Gastroesophageal sphincter (tissue), 3 donors: ENCODE measurements around the gene MOCS3.

Source experiments
- POLR2A ChIP-seq, 2 donors: fragments of 450-650 bp; IDR thresholded peaks; one replicate each; pipeline ENCODE4 v1.6.1; 2017; ENCODE audit warnings: antibody characterized with exemption in 2 of 2, mild to moderate bottlenecking in 2 of 2, moderate library complexity in 1 of 2
- POLR2AphosphoS5 ChIP-seq: sonication (generic); formaldehyde crosslinking; IDR thresholded peaks from one replicate; pipeline ENCODE4 v1.6.1; 2017; ENCODE audit warnings: antibody characterized with exemption
- TF ChIP-seq, protein P1 (sequence below), 4 experiments: fragments of 200-600 bp in 2 of 4; fragments of 450-650 bp in 2 of 4; sonication (generic) in 1 of 4; IDR thresholded peaks; one replicate each; pipeline ENCODE4 v1.5.1; 2017 to 2019; ENCODE audit warnings: antibody characterized with exemption in 4 of 4, mild to moderate bottlenecking in 2 of 4, moderate library complexity in 2 of 4

DNA sequence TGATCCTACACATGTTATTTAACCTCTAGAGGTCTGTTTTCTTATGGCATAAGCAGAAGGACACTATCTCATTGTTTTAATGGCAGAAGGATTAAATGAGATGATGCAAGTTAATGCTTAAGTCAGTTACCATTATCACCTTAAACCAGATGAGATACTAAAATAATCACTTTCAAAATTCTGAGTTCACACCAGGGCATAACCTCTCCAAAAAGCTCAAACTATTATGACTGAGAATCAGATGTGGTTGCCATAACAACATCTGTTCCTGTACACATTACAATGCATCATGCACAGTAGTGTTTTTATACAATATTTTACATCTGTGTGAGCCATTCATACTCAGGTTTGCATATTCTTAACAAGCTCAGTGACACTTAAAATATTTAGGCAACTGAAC is 37.6 kb upstream of the MOCS3 start:
- no peak for TF ChIP-seq POLR2AphosphoS5
- TF ChIP-seq, protein P1, sequence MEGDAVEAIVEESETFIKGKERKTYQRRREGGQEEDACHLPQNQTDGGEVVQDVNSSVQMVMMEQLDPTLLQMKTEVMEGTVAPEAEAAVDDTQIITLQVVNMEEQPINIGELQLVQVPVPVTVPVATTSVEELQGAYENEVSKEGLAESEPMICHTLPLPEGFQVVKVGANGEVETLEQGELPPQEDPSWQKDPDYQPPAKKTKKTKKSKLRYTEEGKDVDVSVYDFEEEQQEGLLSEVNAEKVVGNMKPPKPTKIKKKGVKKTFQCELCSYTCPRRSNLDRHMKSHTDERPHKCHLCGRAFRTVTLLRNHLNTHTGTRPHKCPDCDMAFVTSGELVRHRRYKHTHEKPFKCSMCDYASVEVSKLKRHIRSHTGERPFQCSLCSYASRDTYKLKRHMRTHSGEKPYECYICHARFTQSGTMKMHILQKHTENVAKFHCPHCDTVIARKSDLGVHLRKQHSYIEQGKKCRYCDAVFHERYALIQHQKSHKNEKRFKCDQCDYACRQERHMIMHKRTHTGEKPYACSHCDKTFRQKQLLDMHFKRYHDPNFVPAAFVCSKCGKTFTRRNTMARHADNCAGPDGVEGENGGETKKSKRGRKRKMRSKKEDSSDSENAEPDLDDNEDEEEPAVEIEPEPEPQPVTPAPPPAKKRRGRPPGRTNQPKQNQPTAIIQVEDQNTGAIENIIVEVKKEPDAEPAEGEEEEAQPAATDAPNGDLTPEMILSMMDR (IDR thresholded peaks at IDR 0.05): no peak
- no peak for TF ChIP-seq POLR2A (IDR thresholded peaks at IDR 0.05)
